ENCODE data around the gene CDK13. TPM values are rescaled to one million over a fixed set of nuclear protein-coding genes. Genes with fewer than 3 reads are reported as not detected.
"Not testable (repeated sequence)": the region's sequence is repeated elsewhere in the genome, so short reads cannot be mapped to it uniquely, and the experiment has no call there.

Gene CDK13
- polyA plus RNA-seq, 1 donor: 37.7 TPM

- DNase-seq (ENCODE audit: low read depth): no peak
Measured at GRCh38 chr7:40147371-40148246, 197.6 kb downstream of the CDK13 start.

- DNase-seq (ENCODE audit: low read depth): not testable (repeated sequence)
Measured at GRCh38 chr7:40148247-40148580, 198.2 kb downstream of the CDK13 start.

- DNase-seq (ENCODE audit: low read depth): no peak
Measured at GRCh38 chr7:40148671-40149070, 198.6 kb downstream of the CDK13 start.

Other genes with a start within 250 kb of the CDK13 start
- 18.1 TPM for gene MPLKIP, start 184.4 kb downstream of the CDK13 start, polyA plus RNA-seq (ENCODE audit: insufficient read length)
- gene SUGCT, start 184.7 kb downstream of the CDK13 start, polyA plus RNA-seq (ENCODE audit: insufficient read length): 2.2 TPM

Data from forelimb muscle (tissue), 1 donor.